Neural cell (in vitro differentiated cells): ENCODE measurements around the gene ICA1. TPM values are rescaled to one million over a fixed set of nuclear protein-coding genes. Genes with fewer than 3 reads are reported as not detected.

ENCODE experiments used
- H2AFZ ChIP-seq: fragments of 200-600, 300-800 bp; sonication (generic), shearing (Covaris generic); 2 replicates; pipeline ENCODE4 v1.6.0; 2014; ENCODE audit warnings: low read depth, mild to moderate bottlenecking, antibody characterized with exemption, low read length, moderate library complexity
- H3F3A ChIP-seq: fragments of 200-600 bp; shearing (Covaris generic); 2 replicates; pipeline ENCODE4 v1.6.1; 2016; ENCODE audit warnings: mild to moderate bottlenecking, moderate library complexity, mixed read lengths, antibody characterized with exemption, low read length; ENCODE audit not compliant: insufficient read depth, poor library complexity, severe bottlenecking
- H3K27ac ChIP-seq: fragments of 200-600, 300-800 bp; sonication (generic), shearing (Covaris generic); 2 replicates; pipeline ENCODE4 v1.5.1; 2014; ENCODE audit warnings: mild to moderate bottlenecking, low read length, moderate library complexity
- H3K27me3 ChIP-seq: fragments of 300-800, 200-600 bp; sonication (generic), shearing (Covaris generic); 2 replicates; pipeline ENCODE4 v1.6.0; 2014; ENCODE audit warnings: mild to moderate bottlenecking, low read depth, low read length, moderate library complexity; ENCODE audit not compliant: insufficient read depth
- H3K36me3 ChIP-seq: fragments of 300-800, 200-600 bp; sonication (generic), shearing (Covaris generic); 2 replicates; pipeline ENCODE4 v1.5.1; 2014; ENCODE audit warnings: mild to moderate bottlenecking, antibody characterized with exemption, low read length, moderate library complexity; ENCODE audit not compliant: insufficient read depth
- H3K4me2 ChIP-seq: fragments of 300-800, 200-600 bp; sonication (generic), shearing (Covaris generic); 2 replicates; pipeline ENCODE4 v1.6.0; 2014; ENCODE audit warnings: mild to moderate bottlenecking, low read length
- H3K4me3 ChIP-seq: fragments of 300-800, 200-600 bp; sonication (generic), shearing (Covaris generic); 2 replicates; pipeline ENCODE4 v1.5.1; 2014; ENCODE audit warnings: mild to moderate bottlenecking, low read length, moderate library complexity
- H3K79me2 ChIP-seq: fragments of 200-600 bp; shearing (Covaris generic); replicated peaks from 2 replicates; pipeline ENCODE4 v1.6.0; 2014; ENCODE audit warnings: mild to moderate bottlenecking, low read length, moderate library complexity; ENCODE audit not compliant: insufficient read depth
- H3K9ac ChIP-seq: fragments of 300-800, 200-600 bp; sonication (generic), shearing (Covaris generic); 2 replicates; pipeline ENCODE4 v1.6.1; 2016; ENCODE audit warnings: mild to moderate bottlenecking, low read length, mixed read lengths
- H3K9me2 ChIP-seq: fragments of 200-600 bp; shearing (Covaris generic); 2 replicates; pipeline ENCODE4 v1.6.1; 2016; ENCODE audit warnings: mild to moderate bottlenecking, low read length, mixed read lengths; ENCODE audit not compliant: insufficient read depth
- H3K9me3 ChIP-seq: fragments of 200-600, 300-800 bp; sonication (generic), shearing (Covaris generic); 2 replicates; pipeline ENCODE4 v1.6.1; 2016; ENCODE audit warnings: mild to moderate bottlenecking, mixed run types, low read length, moderate library complexity, mixed read lengths
- H4K20me1 ChIP-seq: fragments of 200-600 bp; shearing (Covaris generic); 2 replicates; pipeline ENCODE4 v1.6.1; 2016; ENCODE audit warnings: mild to moderate bottlenecking, mixed run types; ENCODE audit not compliant: insufficient read depth
- CTCF ChIP-seq: fragments of 450-650 bp; IDR thresholded peaks from 2 replicates; pipeline ENCODE4 v1.5.1; 2014; ENCODE audit warnings: antibody characterized with exemption, mild to moderate bottlenecking, moderate library complexity; ENCODE audit not compliant: poor library complexity, severe bottlenecking
- EP300 ChIP-seq: fragments of 450-650 bp; conservative IDR thresholded peaks from 2 replicates; pipeline ENCODE4 v1.6.1; 2014; ENCODE audit warnings: antibody characterized with exemption, mild to moderate bottlenecking, moderate library complexity; ENCODE audit not compliant: poor library complexity, severe bottlenecking
- EZH2 ChIP-seq: fragments of 200-600, 300-800 bp; shearing (Covaris generic), sonication (generic); IDR thresholded peaks from 2 replicates; pipeline ENCODE4 v1.6.1; 2014; ENCODE audit warnings: antibody characterized with exemption, low read length, borderline replicate concordance, mild to moderate bottlenecking; ENCODE audit not compliant: insufficient read depth, poor library complexity, severe bottlenecking
- MXI1 ChIP-seq: fragments of 450-650 bp; conservative IDR thresholded peaks from 2 replicates; pipeline ENCODE4 v1.6.1; 2014; ENCODE audit warnings: antibody characterized with exemption, mild to moderate bottlenecking; ENCODE audit not compliant: poor library complexity, severe bottlenecking
- POLR2AphosphoS5 ChIP-seq: IDR thresholded peaks from 2 replicates; pipeline ENCODE4 v1.6.1; 2012
- RAD21 ChIP-seq: fragments of 450-650 bp; conservative IDR thresholded peaks from 2 replicates; pipeline ENCODE4 v1.6.1; 2014; ENCODE audit warnings: antibody characterized with exemption, mild to moderate bottlenecking, moderate library complexity
- REST ChIP-seq: IDR thresholded peaks from 2 replicates; pipeline ENCODE4 v1.6.1; 2012; ENCODE audit warnings: borderline replicate concordance
- SMC3 ChIP-seq: fragments of 450-650 bp; conservative IDR thresholded peaks from 2 replicates; pipeline ENCODE4 v1.6.1; 2014; ENCODE audit warnings: antibody characterized with exemption, mild to moderate bottlenecking, moderate library complexity; ENCODE audit not compliant: poor library complexity
- TAF1 ChIP-seq: IDR thresholded peaks from 2 replicates; pipeline ENCODE4 v1.6.1; 2012; ENCODE audit warnings: low read depth
- polyA plus RNA-seq: library from polyadenylated mRNA; depleted of rRNA; stranded (reverse); fragments of >200 nt; gene quantifications from 2 replicates; pipeline ENCODE4 v1.2.3, GENCODE V29; 2014

ICA1 gene
- polyA plus RNA-seq, 1 donor from 2014 or later: 18.6 TPM

- no peak for TF ChIP-seq SMC3
- no peak for TF ChIP-seq MXI1
- TF ChIP-seq EP300: no peak
- TF ChIP-seq POLR2AphosphoS5: no peak
- TF ChIP-seq REST: no peak
- no peak for TF ChIP-seq TAF1
- no peak for TF ChIP-seq EZH2
- TF ChIP-seq CTCF: no peak
- TF ChIP-seq RAD21: no peak
- no peak overlapping the region for H3K4me3 ChIP-seq
- H3K27me3 ChIP-seq: no peaks in the 10 kb centered on the region
- no peaks in the 10 kb centered on the region for H4K20me1 ChIP-seq
- no peak overlapping the region for H3K4me2 ChIP-seq
- no peaks in the 10 kb centered on the region for H3K36me3 ChIP-seq
- no peaks in the 10 kb centered on the region for H3F3A ChIP-seq
- no peaks in the 10 kb centered on the region for H3K9me3 ChIP-seq
- H3K27ac ChIP-seq: no peak overlapping the region
- H3K9ac ChIP-seq: no peak overlapping the region
- no peaks in the 10 kb centered on the region for H3K79me2 ChIP-seq
- H2AFZ ChIP-seq: no peak overlapping the region
- no peaks in the 10 kb centered on the region for H3K9me2 ChIP-seq
These were observed 72.3 kb downstream of the ICA1 start for GRCh38 chr7:8189625-8190024.

GRCh38 chr7:8185926-8186683 is 75.9 kb downstream of the ICA1 start:
- Histone ChIP-seq H2AFZ (no peak overlapping the region), H3K9me2 (no peaks in the 10 kb centered on the region), H3K79me2 (no peaks in the 10 kb centered on the region), H3K27me3 (no peaks in the 10 kb centered on the region), H3K27ac (no peak overlapping the region), H3K4me3 (no peak overlapping the region), H3K4me2 (no peak overlapping the region), H4K20me1 (no peaks in the 10 kb centered on the region), H3K36me3 (no peaks in the 10 kb centered on the region), H3K9ac (no peak overlapping the region), H3F3A (no peaks in the 10 kb centered on the region), H3K9me3 (no peaks in the 10 kb centered on the region)
- TF ChIP-seq REST: no peak
- no peak for TF ChIP-seq EP300
- TF ChIP-seq POLR2AphosphoS5: no peak
- TF ChIP-seq RAD21: no peak
- no peak for TF ChIP-seq SMC3
- TF ChIP-seq TAF1: no peak
- no peak for TF ChIP-seq CTCF
- TF ChIP-seq EZH2: no peak
- no peak for TF ChIP-seq MXI1
